GM21515 (cell line): Measurements from ENCODE around the gene ANXA7.
"Not testable (repeated sequence)": the region's sequence is repeated elsewhere in the genome, so short reads cannot be mapped to it uniquely, and the experiment has no call there.

ENCODE experiments used
- ATAC-seq: cut with Tn5 transposase; IDR thresholded peaks from one replicate; pipeline ENCODE4 v1.9.1; 2021; ENCODE audit not compliant: unreplicated experiment

The ANXA7 gene

DNA sequence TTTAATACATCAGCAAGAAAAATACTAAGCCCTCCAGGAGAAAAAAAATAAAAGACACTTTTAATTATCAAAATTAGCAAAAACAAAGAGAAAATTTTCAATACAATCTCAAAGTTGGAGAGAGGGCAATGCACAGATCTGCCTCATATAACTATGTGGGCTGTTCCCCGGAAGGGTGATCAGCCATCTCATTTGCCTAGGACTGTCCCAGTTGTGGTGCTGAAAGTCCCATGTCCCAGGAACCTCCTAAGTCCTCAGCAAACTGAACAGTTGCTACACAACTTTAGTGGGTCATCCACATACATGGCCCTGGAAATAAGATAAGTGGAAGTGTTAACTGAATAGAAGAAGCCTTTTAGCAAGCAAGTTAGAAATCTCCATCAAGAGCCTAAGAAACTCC is 69.6 kb downstream of the ANXA7 start:
- no peak for ATAC-seq

DNA sequence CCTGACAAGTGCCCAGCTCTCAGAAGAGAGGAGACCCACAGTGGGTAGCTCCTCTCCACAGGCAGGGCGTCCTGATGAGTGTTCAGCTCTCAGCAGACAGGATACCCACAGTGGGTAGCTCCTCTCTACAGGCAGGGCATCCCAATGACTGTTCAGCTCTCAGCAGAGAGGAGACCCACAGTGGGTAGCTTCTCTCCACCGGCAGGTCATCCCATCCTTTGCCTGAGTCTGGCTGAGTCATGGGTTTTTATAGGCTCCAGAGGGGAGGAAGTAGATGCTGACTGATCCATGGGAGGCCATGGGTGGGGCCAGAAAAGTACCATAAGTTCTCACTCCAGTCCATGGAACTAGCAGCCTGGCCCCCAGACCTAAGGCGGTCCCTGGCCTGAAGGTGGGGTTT is 73.7 kb downstream of the ANXA7 start:
- no peak for ATAC-seq

DNA sequence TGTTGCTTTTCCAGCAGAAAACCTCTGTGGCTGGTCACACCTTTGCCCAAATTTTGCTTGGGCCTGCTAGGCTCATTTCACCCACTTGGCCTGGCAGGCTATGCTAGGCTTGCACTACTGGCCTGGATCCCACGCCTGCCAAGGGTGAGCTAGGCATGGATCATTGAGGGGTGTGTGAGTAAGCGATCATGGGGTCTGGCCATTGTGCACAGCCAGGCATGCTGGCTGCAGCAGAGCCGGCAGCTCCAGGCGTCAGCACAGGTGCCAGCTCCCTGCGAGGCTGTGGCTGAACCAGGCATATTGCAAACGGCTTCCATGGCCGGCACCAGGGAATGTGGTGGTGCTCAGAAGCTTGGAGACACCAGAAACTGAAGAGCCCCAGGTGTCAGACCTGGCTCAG is 74.4 kb downstream of the ANXA7 start:
- no peak for ATAC-seq

DNA sequence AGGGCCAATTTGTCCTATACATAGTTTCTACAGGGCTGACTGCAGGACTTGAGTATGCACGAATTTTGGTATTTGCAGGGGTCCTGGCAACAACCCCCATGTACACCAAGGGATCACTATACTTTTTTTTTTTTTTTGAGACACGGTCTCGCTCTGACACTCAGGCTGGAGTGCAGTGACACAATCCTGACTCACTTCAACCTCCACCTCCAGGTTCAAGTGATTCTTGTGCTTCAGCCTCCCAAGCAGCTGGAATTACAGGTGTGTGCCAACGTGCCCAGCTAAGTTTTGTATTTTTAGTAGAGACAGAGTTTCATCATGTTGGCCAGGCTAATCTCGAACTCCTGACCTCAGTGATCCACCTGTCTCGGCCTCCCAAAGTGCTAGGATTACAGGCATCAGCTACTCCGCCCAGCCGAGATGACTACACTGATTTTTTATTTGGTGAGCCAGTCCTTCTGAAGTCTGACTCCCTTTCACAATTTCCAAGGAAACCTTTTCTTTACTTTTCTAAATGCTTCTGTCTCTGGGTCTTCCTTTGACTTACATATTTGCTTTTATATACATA is 75.0 kb downstream of the ANXA7 start:
- no peak for ATAC-seq

DNA sequence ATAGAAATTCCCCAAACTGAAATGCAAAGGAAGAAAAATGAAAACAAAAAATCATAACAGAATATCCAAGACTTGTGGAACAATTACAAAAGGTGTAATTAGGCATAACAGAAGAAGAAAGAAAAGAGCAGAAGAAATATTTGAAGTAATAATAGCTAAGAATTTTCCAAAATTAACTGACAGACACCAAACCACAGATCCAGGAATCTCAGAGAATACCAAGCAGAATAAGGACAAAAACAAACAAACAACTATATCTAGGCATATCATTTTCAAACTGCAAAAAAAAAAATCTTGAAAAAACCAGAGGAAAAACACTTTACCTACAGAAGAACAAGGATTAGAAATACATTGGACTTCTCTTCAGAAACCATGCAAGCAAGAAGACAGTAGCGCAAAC is 80.7 kb downstream of the ANXA7 start:
- no peak for ATAC-seq

DNA sequence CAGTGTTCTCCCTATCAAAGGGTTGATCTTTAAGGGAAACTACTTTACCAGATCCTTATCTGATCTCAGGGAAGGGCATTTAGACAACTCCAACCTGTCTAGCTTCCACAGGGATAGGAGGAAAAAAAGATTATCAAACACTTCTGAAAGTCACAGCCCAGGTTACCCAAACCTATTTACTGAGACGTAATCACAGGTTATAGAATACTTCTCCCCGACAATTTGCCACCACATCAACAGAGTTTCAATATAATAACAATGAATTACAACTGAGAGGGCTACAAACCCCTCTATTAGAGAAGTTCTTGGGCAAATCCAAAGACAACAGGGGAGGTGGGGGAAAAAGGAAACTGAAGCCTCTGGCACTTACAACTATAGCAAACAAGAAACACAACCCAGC is 81.5 kb downstream of the ANXA7 start:
- ATAC-seq: no peak

DNA sequence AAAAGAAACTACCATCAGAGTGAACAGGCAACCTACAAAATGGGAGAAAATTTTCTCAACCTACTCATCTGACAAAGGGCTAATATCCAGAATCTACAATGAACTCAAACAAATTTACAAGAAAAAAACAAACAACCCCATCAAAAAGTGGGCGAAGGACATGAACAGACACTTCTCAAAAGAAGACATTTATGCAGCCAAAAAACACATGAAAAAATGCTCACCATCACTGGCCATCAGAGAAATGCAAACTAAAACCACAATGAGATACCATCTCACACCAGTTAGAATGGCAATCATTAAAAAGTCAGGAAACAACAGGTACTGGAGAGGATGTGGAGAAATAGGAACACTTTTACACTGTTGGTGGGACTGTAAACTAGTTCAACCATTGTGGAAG is 85.3 kb downstream of the ANXA7 start:
- ATAC-seq: not testable (repeated sequence)

DNA sequence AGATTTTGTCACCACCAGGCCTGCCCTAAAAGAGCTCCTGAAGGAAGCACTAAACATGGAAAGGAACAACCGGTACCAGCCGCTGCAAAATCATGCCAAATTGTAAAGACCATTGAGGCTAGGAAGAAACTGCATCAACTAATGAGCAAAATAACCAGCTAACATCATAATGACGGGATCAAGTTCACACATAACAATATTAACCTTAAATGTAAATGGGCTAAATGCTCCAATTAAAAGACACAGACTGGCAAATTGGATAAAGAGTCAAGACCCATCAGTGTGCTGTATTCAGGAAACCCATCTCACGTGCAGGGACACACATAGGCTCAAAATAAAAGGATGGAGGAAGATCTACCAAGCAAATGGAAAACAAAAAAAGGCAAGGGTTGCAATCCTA is 88.6 kb downstream of the ANXA7 start:
- not testable (repeated sequence) for ATAC-seq
